OCI-LY7 (cell line): ENCODE data around the gene GRIN3B. TPM values are rescaled to one million over a fixed set of nuclear protein-coding genes. Genes with fewer than 3 reads are reported as not detected.

Experiments used
- BruUV-seq: library from RNA; stranded (reverse); fragments of 400-500 nt; replicated peaks from 2 replicates; lab custom pipeline; 2021; lab: Mats Ljungman, UMichigan
- CTCF ChIA-PET: fragments of 300-600 bp; sonication (Branson Sonifier 250); formaldehyde crosslinking; loops from one replicate; lab custom pipeline; 2022; ENCODE audit warnings: antibody characterized with exemption; ENCODE audit not compliant: unreplicated experiment; lab: Charles Lee
- POLR2A ChIA-PET: fragments of 300-600 bp; sonication (Branson Sonifier 250); formaldehyde crosslinking; loops from one replicate; lab custom pipeline; 2022; ENCODE audit warnings: antibody characterized with exemption; lab: Charles Lee
- DNase-seq: peaks from one replicate; pipeline ENCODE4 v3.0.0-alpha.2; 2015; ENCODE audit warnings: low spot score
- H2AFZ ChIP-seq: fragments of 200-600 bp; sonication (generic), shearing (Covaris generic); 2 replicates; pipeline ENCODE4 v1.6.1; 2014; ENCODE audit warnings: mild to moderate bottlenecking, antibody characterized with exemption, low read length, moderate library complexity
- H3K27ac ChIP-seq: fragments of 200-600 bp; sonication (generic); 2 replicates; pipeline ENCODE4 v1.5.1; 2014; ENCODE audit warnings: mixed run types, low read depth, mild to moderate bottlenecking, moderate library complexity, low read length, inconsistent platforms; ENCODE audit not compliant: poor library complexity, severe bottlenecking
- H3K36me3 ChIP-seq: fragments of 200-600 bp; sonication (generic); 2 replicates; pipeline ENCODE4 v1.6.1; 2014; ENCODE audit warnings: mild to moderate bottlenecking, antibody characterized with exemption, low read length, moderate library complexity, mixed read lengths; ENCODE audit not compliant: insufficient read depth
- H3K4me1 ChIP-seq: fragments of 200-600 bp; sonication (generic); 2 replicates; pipeline ENCODE4 v1.5.1; 2014; ENCODE audit warnings: mild to moderate bottlenecking, low read length; ENCODE audit not compliant: insufficient read depth, poor library complexity, severe bottlenecking
- H3K4me2 ChIP-seq: fragments of 200-600 bp; sonication (generic); 2 replicates; pipeline ENCODE4 v1.6.1; 2014; ENCODE audit warnings: mild to moderate bottlenecking, low read length
- H3K4me3 ChIP-seq: fragments of 200-600 bp; sonication (generic); 2 replicates; pipeline ENCODE4 v1.5.1; 2014; ENCODE audit warnings: mild to moderate bottlenecking, low read depth, low read length; ENCODE audit not compliant: poor library complexity, severe bottlenecking
- H3K79me2 ChIP-seq: fragments of 200-600 bp; sonication (generic); 2 replicates; pipeline ENCODE4 v1.6.1; 2016; ENCODE audit warnings: low read depth, mild to moderate bottlenecking, low read length, moderate library complexity, mixed read lengths; ENCODE audit not compliant: insufficient read depth
- H3K9me2 ChIP-seq: fragments of 200-600 bp; sonication (generic); 2 replicates; pipeline ENCODE4 v1.6.1; 2016; ENCODE audit warnings: mild to moderate bottlenecking, low read length, mixed read lengths; ENCODE audit not compliant: insufficient read depth
- H3K9me3 ChIP-seq: fragments of 200-600 bp; sonication (generic); 2 replicates; pipeline ENCODE4 v1.6.1; 2014; ENCODE audit warnings: mild to moderate bottlenecking, mixed run types, low read length, mixed read lengths
- H4K20me1 ChIP-seq: fragments of 200-600 bp; sonication (generic); 2 replicates; pipeline ENCODE4 v1.6.1; 2014; ENCODE audit warnings: mild to moderate bottlenecking, antibody characterized with exemption, low read length, moderate library complexity, mixed read lengths; ENCODE audit not compliant: insufficient read depth
- EZH2phosphoT487 ChIP-seq: fragments of 200-600 bp; sonication (generic); IDR thresholded peaks from 2 replicates; pipeline ENCODE4 v1.6.1; 2018; ENCODE audit warnings: low read depth, borderline replicate concordance, mild to moderate bottlenecking, mixed run types, antibody characterized with exemption, low read length, moderate library complexity, mixed read lengths
- intact Hi-C: fragments of 100-400 bp; cut with micrococcal nuclease; formaldehyde crosslinking; loops from one replicate; pipeline ENCODE4 v1.10.0; 2022; ENCODE audit not compliant: unreplicated experiment
- total RNA-seq, 2 experiments: library from RNA; depleted of rRNA in 1 of 2; stranded (reverse); fragments of >200 nt in 1 of 2; shearing (Covaris generic) in 1 of 2; gene quantifications; 2 replicates each; pipeline ENCODE4 v1.2.3, GENCODE V29; 2014 to 2022
- TF ChIP-seq, protein P1 (sequence below): fragments of 200-600 bp; sonication (generic); conservative IDR thresholded peaks from 2 replicates; pipeline ENCODE4 v1.5.1; 2014; ENCODE audit warnings: mild to moderate bottlenecking, antibody characterized with exemption, low read length, moderate library complexity, mixed read lengths

GRIN3B gene
- total RNA-seq, 2 experiments from 2014 or later: not detected

DNA sequence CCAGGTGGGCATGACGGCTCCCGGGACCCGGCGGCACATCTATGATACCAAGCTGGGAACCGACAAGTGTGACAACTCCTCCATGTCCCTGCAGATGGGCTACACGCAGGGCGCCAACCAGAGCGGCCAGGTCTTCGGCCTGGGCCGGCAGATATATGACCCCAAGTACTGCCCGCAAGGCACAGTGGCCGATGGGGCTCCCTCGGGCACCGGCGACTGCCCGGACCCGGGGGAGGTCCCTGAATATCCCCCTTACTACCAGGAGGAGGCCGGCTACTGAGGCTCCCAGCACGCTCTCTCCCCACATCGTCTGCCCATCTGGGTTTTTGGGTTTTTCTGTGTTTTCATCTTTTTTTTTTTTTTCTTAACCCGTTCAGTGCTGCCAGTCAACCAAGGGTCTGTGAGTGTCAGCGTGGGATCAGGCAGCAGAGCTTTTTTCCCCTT lies 37.4 kb downstream of the GRIN3B start:
- BruUV-seq: no TSS peak
- DNase-seq: peak; percentile 58
- peak overlapping the region; percentile 77 for H3K4me2 ChIP-seq
- no peaks in the 10 kb centered on the region; the same call in 1 of the 2 replicates for H4K20me1 ChIP-seq
- TF ChIP-seq, protein P1, sequence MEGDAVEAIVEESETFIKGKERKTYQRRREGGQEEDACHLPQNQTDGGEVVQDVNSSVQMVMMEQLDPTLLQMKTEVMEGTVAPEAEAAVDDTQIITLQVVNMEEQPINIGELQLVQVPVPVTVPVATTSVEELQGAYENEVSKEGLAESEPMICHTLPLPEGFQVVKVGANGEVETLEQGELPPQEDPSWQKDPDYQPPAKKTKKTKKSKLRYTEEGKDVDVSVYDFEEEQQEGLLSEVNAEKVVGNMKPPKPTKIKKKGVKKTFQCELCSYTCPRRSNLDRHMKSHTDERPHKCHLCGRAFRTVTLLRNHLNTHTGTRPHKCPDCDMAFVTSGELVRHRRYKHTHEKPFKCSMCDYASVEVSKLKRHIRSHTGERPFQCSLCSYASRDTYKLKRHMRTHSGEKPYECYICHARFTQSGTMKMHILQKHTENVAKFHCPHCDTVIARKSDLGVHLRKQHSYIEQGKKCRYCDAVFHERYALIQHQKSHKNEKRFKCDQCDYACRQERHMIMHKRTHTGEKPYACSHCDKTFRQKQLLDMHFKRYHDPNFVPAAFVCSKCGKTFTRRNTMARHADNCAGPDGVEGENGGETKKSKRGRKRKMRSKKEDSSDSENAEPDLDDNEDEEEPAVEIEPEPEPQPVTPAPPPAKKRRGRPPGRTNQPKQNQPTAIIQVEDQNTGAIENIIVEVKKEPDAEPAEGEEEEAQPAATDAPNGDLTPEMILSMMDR: 0 out of 2 replicates have a peak, but pooled peaks have one; percentile 2
- no peak for TF ChIP-seq EZH2phosphoT487
- H2AFZ ChIP-seq: no peak overlapping the region
- intact Hi-C loops: loop anchor here (2.0 kb wide), 2 partner anchors 17 to 39 kb away; partner anchors contain the start of genes RNU6-2 and TMEM259
- H3K79me2 ChIP-seq: 0 out of 2 replicates have a peak, but pooled peaks cover 5% of the 10 kb centered on the region
- H3K9me2 ChIP-seq: no peaks in the 10 kb centered on the region
- no peaks in the 10 kb centered on the region for H3K9me3 ChIP-seq
- peaks cover 30% of the 10 kb centered on the region for H3K36me3 ChIP-seq
- peaks cover 43% of the 10 kb centered on the region for H3K4me1 ChIP-seq
- POLR2A ChIA-PET: no interaction called here
- CTCF ChIA-PET: no interaction called here
- peak overlapping the region; percentile 97 for H3K27ac ChIP-seq
- peak overlapping the region; percentile 85 for H3K4me3 ChIP-seq

DNA sequence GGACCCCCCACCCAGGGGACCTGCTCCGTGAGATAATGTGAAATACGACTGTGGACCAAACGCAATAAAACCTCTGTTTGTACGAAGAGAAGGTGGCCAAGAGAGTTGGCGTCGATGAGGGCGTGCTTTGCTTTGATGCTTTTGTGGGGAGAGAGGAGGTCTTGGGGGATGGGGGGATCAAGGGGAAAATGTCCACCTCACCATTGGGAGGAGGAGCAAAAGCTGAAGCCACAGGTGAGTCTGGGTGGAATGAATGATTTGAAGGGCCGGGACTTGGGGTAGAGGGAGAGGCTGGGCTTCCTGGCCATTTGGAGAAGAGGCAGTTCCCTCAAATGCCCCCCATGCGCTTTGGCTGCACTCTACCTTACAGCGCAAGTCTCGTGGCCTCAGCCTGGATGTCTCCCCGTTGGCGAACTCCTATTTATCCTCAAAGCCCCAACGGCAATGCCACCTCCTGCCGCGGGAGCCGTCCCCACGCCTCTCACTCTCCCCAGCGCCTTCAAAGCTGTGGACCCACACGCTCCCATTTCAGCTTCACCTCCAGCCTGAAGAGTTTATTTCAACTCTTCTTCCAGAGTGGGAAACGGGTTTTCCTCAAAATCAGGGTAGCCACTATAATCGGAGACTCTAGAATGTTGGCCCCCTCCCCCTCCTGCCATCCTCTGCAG lies 38.9 kb downstream of the GRIN3B start:
- POLR2A ChIA-PET: interaction anchor here (0.6 to 3.2 kb wide), 2 partner anchors 12 to 23 kb away, joined by 4 to 15 read pairs; partner anchors contain the start of gene CNN2
- intact Hi-C loops: loop anchor here (2.0 kb wide), 2 partner anchors 18 to 38 kb away; partner anchors contain the start of genes RNU6-2 and TMEM259
- H3K4me1 ChIP-seq: peaks cover 43% of the 10 kb centered on the region

More for the DNA sequence above, 38.9 kb downstream of the GRIN3B start:
- Histone ChIP-seq H3K9me2 (no peaks in the 10 kb centered on the region), H2AFZ (no peak overlapping the region), H4K20me1 (no peaks in the 10 kb centered on the region; the same call in 1 of the 2 replicates), H3K4me2 (peak overlapping the region; percentile 77), H3K9me3 (no peaks in the 10 kb centered on the region), H3K79me2 (0 out of 2 replicates have a peak, but pooled peaks cover 5% of the 10 kb centered on the region), H3K36me3 (peaks cover 22% of the 10 kb centered on the region), H3K4me3 (peak overlapping the region; percentile 85), H3K27ac (peak overlapping the region; percentile 97)
- DNase-seq: peak; percentile 55
- no TSS peak for BruUV-seq
- no peak for TF ChIP-seq EZH2phosphoT487
- TF ChIP-seq, protein P1: no peak
- CTCF ChIA-PET: interaction anchor here (0.9 kb wide), 1 partner anchor 11 kb away, joined by 3 read pairs; no protein-coding TSS in a partner anchor
